ENCODE results near the gene CSNK1A1L. TPM values are rescaled to one million over a fixed set of nuclear protein-coding genes. Genes with fewer than 3 reads are reported as not detected.

CSNK1A1L gene
- total RNA-seq, 1 donor from 2014 or later = not detected

DNA sequence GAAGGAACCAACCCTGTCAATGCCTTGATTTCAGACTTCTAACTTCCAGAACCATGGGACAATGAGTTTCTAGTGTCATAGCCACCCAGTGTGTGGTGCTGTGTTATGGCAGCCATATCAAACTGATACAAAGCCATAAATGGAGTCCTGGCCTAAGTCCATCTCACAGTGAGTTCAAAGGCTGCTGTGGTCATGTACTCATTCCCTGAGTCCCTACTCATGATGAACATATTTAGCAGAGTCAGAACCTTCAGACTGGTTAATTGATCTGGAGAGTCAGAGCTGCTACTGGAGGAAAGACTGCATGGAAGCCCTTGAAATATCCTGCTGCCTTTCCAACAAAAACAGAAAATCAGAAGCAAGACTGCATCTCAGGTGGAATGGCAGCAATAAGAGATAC, 39.2 kb upstream of the CSNK1A1L start:
- H3K4me2 ChIP-seq = no peak overlapping the region

GRCh38 chr13:37143911-37144310, 38.4 kb upstream of the CSNK1A1L start:
- Histone ChIP-seq H3K9ac (no peak overlapping the region), H3K4me3 (no peak overlapping the region), H3K27me3 (no peaks in the 10 kb centered on the region), H3K4me2 (no peak overlapping the region), H4K20me1 (ENCODE audit: low read depth) (no peaks in the 10 kb centered on the region), H2AFZ (replicated peaks) (no peak overlapping the region), H3K9me3 (ENCODE audit: low read depth) (no peaks in the 10 kb centered on the region), H3K36me3 (no peaks in the 10 kb centered on the region), H3K79me2 (ENCODE audit: low read depth) (no peaks in the 10 kb centered on the region), H3K27ac (no peak overlapping the region), H3K4me1 (no peaks in the 10 kb centered on the region), H3F3A (ENCODE audit: low read depth) (no peaks in the 10 kb centered on the region)
- DNase-seq (ENCODE audit: low spot score) = no peak
- Mint-ChIP-seq H3K4me3 (no peak overlapping the region), H3K4me1 (no peaks in the 10 kb centered on the region), H3K36me3 (no peaks in the 10 kb centered on the region), H3K27ac (no peak overlapping the region), H3K27me3 (ENCODE audit: insufficient read depth, low read depth) (peaks cover 6% of the 10 kb centered on the region), H3K9me3 (no peaks in the 10 kb centered on the region)
- TF ChIP-seq, protein P1, sequence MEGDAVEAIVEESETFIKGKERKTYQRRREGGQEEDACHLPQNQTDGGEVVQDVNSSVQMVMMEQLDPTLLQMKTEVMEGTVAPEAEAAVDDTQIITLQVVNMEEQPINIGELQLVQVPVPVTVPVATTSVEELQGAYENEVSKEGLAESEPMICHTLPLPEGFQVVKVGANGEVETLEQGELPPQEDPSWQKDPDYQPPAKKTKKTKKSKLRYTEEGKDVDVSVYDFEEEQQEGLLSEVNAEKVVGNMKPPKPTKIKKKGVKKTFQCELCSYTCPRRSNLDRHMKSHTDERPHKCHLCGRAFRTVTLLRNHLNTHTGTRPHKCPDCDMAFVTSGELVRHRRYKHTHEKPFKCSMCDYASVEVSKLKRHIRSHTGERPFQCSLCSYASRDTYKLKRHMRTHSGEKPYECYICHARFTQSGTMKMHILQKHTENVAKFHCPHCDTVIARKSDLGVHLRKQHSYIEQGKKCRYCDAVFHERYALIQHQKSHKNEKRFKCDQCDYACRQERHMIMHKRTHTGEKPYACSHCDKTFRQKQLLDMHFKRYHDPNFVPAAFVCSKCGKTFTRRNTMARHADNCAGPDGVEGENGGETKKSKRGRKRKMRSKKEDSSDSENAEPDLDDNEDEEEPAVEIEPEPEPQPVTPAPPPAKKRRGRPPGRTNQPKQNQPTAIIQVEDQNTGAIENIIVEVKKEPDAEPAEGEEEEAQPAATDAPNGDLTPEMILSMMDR (IDR thresholded peaks at IDR 0.05) = no peak
- TF ChIP-seq EZH2 (IDR thresholded peaks at IDR 0.05) = no peak
- no peak for TF ChIP-seq EZH2phosphoT487 (IDR thresholded peaks at IDR 0.05)

More for the DNA sequence above, 39.2 kb upstream of the CSNK1A1L start:
- Histone ChIP-seq H3K4me1 (no peaks in the 10 kb centered on the region), H3K36me3 (no peaks in the 10 kb centered on the region), H2AFZ (replicated peaks) (no peak overlapping the region), H3K27ac (no peak overlapping the region), H3F3A (ENCODE audit: low read depth) (no peaks in the 10 kb centered on the region), H3K79me2 (ENCODE audit: low read depth) (no peaks in the 10 kb centered on the region), H3K27me3 (no peaks in the 10 kb centered on the region), H4K20me1 (ENCODE audit: low read depth) (no peaks in the 10 kb centered on the region), H3K4me3 (no peak overlapping the region), H3K9me3 (ENCODE audit: low read depth) (no peaks in the 10 kb centered on the region), H3K9ac (no peak overlapping the region)
- no peak for TF ChIP-seq EZH2 (IDR thresholded peaks at IDR 0.05)
- TF ChIP-seq, protein P1 (IDR thresholded peaks at IDR 0.05) = no peak
- TF ChIP-seq EZH2phosphoT487 (IDR thresholded peaks at IDR 0.05) = no peak
- Mint-ChIP-seq H3K36me3 (no peaks in the 10 kb centered on the region), H3K4me1 (no peaks in the 10 kb centered on the region), H3K27me3 (ENCODE audit: insufficient read depth, low read depth) (peaks cover 6% of the 10 kb centered on the region), H3K27ac (no peak overlapping the region), H3K9me3 (no peaks in the 10 kb centered on the region), H3K4me3 (no peak overlapping the region)
- DNase-seq (ENCODE audit: low spot score) = no peak

DNA sequence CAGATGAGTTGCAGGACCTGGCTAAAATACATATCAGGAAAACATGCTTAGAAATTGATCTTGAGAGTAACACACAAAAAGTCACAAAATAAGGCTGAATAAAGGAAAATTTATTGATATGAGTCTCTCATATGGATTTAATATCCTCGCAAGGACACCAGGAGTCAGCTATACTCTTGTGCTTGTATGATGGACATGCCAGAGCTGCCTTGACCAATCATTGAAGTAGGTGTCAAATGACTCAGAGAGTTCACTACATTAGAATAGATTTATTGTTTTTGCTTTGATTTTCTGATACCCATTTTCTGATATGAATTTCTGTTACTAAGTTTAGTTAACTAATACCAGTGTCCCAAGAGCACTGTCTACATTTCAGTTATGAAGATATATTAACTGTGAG, 37.4 kb upstream of the CSNK1A1L start:
- Histone ChIP-seq H3K27ac (no peak overlapping the region), H3K9ac (no peak overlapping the region), H3K27me3 (no peaks in the 10 kb centered on the region), H3K9me3 (ENCODE audit: low read depth) (no peaks in the 10 kb centered on the region), H4K20me1 (ENCODE audit: low read depth) (no peaks in the 10 kb centered on the region), H3K36me3 (no peaks in the 10 kb centered on the region), H3K4me3 (no peak overlapping the region), H3F3A (ENCODE audit: low read depth) (no peaks in the 10 kb centered on the region), H3K4me1 (no peaks in the 10 kb centered on the region), H3K4me2 (no peak overlapping the region), H3K79me2 (ENCODE audit: low read depth) (no peaks in the 10 kb centered on the region), H2AFZ (replicated peaks) (no peak overlapping the region)
- Mint-ChIP-seq H3K4me1 (no peaks in the 10 kb centered on the region), H3K27me3 (ENCODE audit: insufficient read depth, low read depth) (peaks cover 9% of the 10 kb centered on the region), H3K36me3 (no peaks in the 10 kb centered on the region), H3K9me3 (no peaks in the 10 kb centered on the region), H3K4me3 (no peak overlapping the region), H3K27ac (no peak overlapping the region)
- DNase-seq (ENCODE audit: low spot score) = no peak
- TF ChIP-seq EZH2phosphoT487 (IDR thresholded peaks at IDR 0.05) (no peak), EZH2 (IDR thresholded peaks at IDR 0.05) (no peak)
- TF ChIP-seq, protein P1 (IDR thresholded peaks at IDR 0.05) = no peak

All from neural progenitor cell (in vitro differentiated cells).